Measurements from ENCODE around the gene NRGN. TPM values are rescaled to one million over a fixed set of nuclear protein-coding genes. Genes with fewer than 3 reads are reported as not detected.

NRGN gene
- total RNA-seq, 1 donor from 2014 or later, result 2.7 TPM

- H3K27me3 Mint-ChIP-seq (ENCODE audit: low read depth), result peaks cover 93% of the 10 kb centered on the region
- no peak overlapping the region for H3K27ac Mint-ChIP-seq
- no peak for DNase-seq (ENCODE audit: low spot score in 2 of 2, unreplicated experiment in 2 of 2)
- peaks cover 8% of the 10 kb centered on the region for H3K4me1 Mint-ChIP-seq
- H3K36me3 Mint-ChIP-seq, result no peaks in the 10 kb centered on the region
- no peaks in the 10 kb centered on the region for H3K9me3 Mint-ChIP-seq
- TF ChIP-seq, protein P1, sequence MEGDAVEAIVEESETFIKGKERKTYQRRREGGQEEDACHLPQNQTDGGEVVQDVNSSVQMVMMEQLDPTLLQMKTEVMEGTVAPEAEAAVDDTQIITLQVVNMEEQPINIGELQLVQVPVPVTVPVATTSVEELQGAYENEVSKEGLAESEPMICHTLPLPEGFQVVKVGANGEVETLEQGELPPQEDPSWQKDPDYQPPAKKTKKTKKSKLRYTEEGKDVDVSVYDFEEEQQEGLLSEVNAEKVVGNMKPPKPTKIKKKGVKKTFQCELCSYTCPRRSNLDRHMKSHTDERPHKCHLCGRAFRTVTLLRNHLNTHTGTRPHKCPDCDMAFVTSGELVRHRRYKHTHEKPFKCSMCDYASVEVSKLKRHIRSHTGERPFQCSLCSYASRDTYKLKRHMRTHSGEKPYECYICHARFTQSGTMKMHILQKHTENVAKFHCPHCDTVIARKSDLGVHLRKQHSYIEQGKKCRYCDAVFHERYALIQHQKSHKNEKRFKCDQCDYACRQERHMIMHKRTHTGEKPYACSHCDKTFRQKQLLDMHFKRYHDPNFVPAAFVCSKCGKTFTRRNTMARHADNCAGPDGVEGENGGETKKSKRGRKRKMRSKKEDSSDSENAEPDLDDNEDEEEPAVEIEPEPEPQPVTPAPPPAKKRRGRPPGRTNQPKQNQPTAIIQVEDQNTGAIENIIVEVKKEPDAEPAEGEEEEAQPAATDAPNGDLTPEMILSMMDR (IDR thresholded peaks at IDR 0.05; ENCODE audit: unreplicated experiment), result no peak
- no peak overlapping the region for H3K4me3 Mint-ChIP-seq
Measured at GRCh38 chr11:124753624-124754023, 13.9 kb downstream of the NRGN start.

DNA sequence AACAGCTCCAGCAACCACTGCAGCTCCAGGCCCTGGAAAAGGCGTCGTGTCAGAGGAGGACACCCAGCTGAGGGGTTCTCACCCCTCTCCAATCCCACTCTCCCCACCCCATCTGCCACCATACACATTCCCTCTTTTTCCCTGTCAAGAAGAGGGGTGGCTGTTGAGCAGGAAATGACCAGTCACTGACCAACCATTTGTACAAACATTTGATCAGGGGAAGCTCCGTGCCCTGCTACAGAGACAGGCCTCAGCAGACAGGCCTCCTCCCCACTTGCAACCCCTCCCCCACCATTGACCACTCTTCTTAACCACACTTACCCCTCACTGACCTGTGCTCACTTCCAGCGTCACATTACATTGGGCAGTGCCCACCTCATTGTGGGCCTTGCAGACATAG lies 14.6 kb downstream of the NRGN start:
- Mint-ChIP-seq H3K4me3 (no peak overlapping the region), H3K9me3 (no peaks in the 10 kb centered on the region), H3K27ac (no peak overlapping the region), H3K4me1 (peaks cover 14% of the 10 kb centered on the region), H3K27me3 (ENCODE audit: low read depth) (peaks cover 93% of the 10 kb centered on the region), H3K36me3 (no peaks in the 10 kb centered on the region)
- TF ChIP-seq, protein P1 (IDR thresholded peaks at IDR 0.05; ENCODE audit: unreplicated experiment), result no peak
- DNase-seq (ENCODE audit: low spot score in 2 of 2, unreplicated experiment in 2 of 2), result no peak

DNA sequence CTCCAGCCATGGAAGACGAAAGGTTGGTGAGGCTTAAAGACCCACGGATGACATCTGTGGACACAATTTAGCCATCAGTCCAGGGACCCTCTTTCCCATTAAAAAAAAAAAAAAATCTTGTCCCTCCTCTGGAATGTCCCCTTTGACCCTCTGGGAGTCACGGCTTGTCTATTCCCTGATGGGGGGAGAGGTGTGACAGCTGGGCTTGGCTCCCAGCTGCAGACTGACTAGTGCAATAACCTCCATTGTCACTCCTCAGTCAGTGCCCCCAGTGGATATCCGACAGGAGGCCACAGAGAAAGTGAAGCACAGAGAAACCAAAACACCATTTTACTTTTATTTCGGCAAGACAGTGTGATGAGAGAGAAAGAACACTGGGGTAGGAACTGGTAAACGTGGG lies 15.0 kb downstream of the NRGN start:
- no peak overlapping the region for H3K4me3 Mint-ChIP-seq
- TF ChIP-seq, protein P1 (IDR thresholded peaks at IDR 0.05; ENCODE audit: unreplicated experiment), result no peak

GRCh38 chr11:124756033-124756752 lies 16.5 kb downstream of the NRGN start:
- H3K4me1 Mint-ChIP-seq, result peaks cover 19% of the 10 kb centered on the region
- TF ChIP-seq, protein P1 (IDR thresholded peaks at IDR 0.05; ENCODE audit: unreplicated experiment), result no peak
- DNase-seq (ENCODE audit: low spot score in 2 of 2, unreplicated experiment in 2 of 2), result no peak
- H3K4me3 Mint-ChIP-seq, result no peak overlapping the region
- peaks cover 93% of the 10 kb centered on the region for H3K27me3 Mint-ChIP-seq (ENCODE audit: low read depth)
- no peak overlapping the region for H3K27ac Mint-ChIP-seq
- H3K9me3 Mint-ChIP-seq, result no peaks in the 10 kb centered on the region
- H3K36me3 Mint-ChIP-seq, result no peaks in the 10 kb centered on the region

More for the DNA sequence above, 15.0 kb downstream of the NRGN start:
- Mint-ChIP-seq H3K27me3 (ENCODE audit: low read depth) (peaks cover 93% of the 10 kb centered on the region), H3K4me1 (peaks cover 14% of the 10 kb centered on the region), H3K9me3 (no peaks in the 10 kb centered on the region), H3K27ac (no peak overlapping the region), H3K36me3 (no peaks in the 10 kb centered on the region)
- no peak for DNase-seq (ENCODE audit: low spot score in 2 of 2, unreplicated experiment in 2 of 2)

GRCh38 chr11:124756753-124757227 lies 17.0 kb downstream of the NRGN start:
- no peak overlapping the region for H3K4me3 Mint-ChIP-seq
- no peaks in the 10 kb centered on the region for H3K9me3 Mint-ChIP-seq
- H3K27ac Mint-ChIP-seq, result no peak overlapping the region
- H3K36me3 Mint-ChIP-seq, result no peaks in the 10 kb centered on the region
- TF ChIP-seq, protein P1 (IDR thresholded peaks at IDR 0.05; ENCODE audit: unreplicated experiment), result no peak
- no peak for DNase-seq (ENCODE audit: low spot score in 2 of 2, unreplicated experiment in 2 of 2)
- peaks cover 19% of the 10 kb centered on the region for H3K4me1 Mint-ChIP-seq
- peaks cover 95% of the 10 kb centered on the region for H3K27me3 Mint-ChIP-seq (ENCODE audit: low read depth)

Data from mesothelial cell of epicardium (in vitro differentiated cells).